Left hindlimb (tissue), 1 donor: ENCODE results near the gene MRPS24.
"Not testable (repeated sequence)": the region's sequence is repeated elsewhere in the genome, so short reads cannot be mapped to it uniquely, and the experiment has no call there.

ENCODE experiments used
- DNase-seq: peaks from one replicate; pipeline ENCODE4 v3.0.0-alpha.2; 2018

Gene MRPS24

DNA sequence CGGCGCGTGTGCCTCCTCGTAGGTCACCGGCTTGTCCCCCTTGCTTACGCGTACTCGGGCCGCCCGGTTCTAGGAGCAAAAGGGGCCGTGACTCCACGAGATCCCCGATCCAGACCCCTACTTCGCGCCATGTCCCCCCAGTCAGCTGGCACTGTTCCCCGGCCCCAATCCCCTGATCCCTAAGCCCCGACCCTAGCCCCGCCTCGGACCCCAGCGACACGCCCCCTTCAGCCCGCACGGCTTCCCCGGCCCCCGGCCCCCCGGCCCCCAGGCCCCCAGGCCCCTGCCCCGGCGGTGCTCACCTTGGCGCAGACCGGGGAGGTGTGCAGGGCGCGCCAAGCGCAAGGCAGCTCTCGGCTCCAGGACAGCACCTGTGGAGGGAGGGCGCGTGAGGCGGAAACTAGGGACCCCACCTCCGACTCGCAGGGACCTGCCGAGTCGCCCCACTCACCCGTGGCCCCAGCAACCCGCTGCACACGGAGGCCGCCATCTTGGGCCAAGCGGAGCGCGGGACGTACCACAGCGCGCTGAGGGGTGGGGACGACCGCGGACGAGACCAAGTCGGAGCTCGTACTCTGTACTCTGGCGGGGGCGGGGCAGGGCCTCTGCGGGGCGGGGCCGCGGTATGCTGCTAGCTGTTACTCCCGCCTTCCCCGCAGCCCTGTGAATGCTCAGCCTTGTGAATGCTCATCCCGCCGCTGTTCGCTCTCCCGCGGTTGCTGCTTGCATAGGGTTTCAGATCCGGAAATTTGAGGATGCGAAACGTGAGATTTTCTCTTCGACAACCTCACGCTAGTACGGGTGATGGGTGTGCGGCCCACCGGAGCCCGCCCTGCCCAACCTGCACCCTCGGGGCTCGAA, at the start of gene MRPS24:
MRPS24 (minus strand) TSS at position 512 of the 861 bp plus-strand sequence; CDS start at position 490, 22 bp downstream.
- peak; percentile 96 for DNase-seq

DNA sequence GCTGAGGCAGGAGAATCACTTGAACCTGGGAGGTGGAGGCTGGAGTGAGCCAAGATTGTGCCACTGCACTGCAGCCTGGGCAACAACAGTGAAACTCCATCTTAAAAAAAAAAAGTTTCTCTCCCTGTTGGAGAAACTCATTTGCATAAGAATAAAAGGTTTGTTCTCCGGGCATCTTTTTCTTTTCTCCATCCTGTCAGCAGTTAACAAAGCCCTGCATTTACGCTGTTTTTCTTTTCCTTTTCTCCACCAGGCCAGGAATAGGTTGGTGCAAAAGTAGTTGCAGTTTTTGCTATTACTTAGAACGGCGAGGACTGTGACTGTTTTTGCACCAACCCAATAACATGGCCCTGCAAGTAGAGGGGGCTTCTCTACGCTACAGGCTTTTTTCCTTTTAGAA, 46.6 kb upstream of the MRPS24 start:
- no peak for DNase-seq

DNA sequence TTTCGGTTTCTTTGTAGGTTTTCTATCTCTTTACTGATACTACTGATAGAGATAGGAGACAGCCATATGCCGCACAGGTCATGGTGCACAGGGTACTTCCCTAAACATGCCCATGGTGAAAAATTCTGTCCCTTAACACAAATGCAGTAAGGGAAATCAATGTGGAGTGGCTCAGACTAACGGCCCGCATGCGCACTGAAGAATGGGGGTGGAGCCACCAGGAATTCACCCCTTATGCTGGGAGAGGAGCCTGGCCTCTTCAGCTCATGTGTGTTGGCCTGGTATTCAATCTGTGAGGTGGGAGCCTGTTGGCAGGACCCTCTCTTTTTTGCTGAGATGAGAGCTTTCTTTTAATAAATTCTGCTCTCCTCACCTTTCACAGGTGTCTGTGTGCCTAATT, 45.5 kb upstream of the MRPS24 start:
- no peak for DNase-seq

DNA sequence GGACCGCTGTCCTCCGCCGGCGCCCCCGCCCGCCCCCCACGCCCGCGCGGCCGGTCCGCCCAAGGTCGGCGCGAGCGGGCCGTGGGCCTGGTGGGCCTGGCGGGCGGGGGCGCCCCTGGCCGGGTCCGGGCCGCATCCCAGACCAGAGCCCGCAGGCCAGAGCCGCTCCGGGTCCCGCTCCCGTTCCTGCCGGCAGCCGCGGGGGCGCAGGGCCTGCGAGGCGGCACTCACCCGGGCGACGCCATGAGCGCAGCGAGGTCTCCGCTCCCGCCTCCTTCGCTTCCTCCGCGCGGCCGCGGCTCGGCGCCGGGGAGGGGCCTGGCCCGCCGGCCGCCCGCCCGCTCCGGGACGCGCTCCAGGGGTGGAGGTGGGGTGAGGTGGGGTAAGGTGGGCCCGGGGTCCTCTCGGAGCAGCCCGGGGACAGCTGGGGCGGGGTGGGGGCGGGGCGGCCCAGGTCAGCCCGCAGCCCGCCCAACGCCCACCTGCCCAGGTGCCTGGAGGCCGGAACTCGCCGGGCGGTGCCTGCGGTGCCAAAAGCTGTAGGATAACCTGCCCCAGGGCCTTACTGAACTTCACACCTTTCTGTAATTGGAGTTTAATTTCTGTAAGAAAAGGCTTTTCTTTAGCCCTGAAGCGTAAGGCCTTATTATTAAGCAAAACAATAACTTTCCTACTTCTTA, 37.2 kb upstream of the MRPS24 start, which contains the start of gene URGCP:
URGCP (minus strand) TSS at position 266 of the 680 bp plus-strand sequence; CDS start at position 245, 21 bp downstream.
- DNase-seq = peak; percentile 64

DNA sequence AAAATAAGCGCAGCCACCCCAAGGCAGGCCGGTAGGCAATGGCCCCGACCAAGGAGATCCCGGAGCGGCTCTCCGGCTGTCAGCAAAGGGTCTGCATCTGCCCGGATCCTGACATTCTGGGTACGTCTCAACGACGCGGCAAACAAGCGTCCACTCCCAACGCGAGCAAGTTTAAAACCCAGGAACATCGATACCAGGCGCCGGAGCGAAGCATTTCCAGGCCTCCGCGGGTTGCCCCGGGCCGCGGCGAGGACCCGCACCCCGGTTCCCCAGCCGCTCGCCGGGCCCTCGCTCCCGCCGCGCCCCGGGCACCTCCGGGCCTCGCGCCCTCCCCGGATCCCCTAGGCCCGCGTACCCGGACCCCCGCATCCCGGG, 36.6 kb upstream of the MRPS24 start:
- peak; percentile 47 for DNase-seq

DNA sequence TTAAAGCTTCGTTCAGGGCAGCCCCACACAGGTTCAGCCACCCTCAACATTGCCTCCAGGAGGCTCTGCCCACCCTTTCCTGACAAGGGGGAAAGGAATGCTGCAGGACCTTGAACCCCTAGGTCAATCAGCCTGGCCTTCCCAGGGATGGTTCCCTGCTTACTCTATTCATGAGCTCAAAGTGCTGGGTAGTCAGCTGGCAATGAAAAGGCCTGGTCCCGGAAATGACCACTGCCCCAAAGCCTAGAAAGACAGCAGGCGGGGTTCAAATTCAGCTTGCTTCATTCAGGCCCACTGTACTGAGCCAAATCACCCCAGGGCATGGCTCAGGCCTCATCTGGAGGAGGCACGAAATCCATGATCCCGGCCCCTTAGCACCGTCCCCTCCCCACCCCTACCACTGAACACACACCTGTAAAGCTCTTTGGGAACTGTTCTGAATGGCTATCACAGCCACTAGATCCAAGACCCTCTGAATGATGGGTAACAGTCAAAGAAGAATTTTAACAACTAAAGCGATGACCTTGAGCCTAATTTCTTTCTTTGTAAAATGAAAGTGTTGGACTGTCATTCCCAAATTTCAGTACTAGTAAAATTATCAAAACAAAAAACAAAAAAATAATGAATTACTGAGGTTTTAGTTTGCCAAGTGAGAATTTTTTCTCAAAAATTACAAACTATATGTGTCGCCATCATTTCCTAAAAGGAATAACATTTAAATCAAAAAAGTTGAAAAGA, 36.1 kb upstream of the MRPS24 start:
- DNase-seq = no peak

DNA sequence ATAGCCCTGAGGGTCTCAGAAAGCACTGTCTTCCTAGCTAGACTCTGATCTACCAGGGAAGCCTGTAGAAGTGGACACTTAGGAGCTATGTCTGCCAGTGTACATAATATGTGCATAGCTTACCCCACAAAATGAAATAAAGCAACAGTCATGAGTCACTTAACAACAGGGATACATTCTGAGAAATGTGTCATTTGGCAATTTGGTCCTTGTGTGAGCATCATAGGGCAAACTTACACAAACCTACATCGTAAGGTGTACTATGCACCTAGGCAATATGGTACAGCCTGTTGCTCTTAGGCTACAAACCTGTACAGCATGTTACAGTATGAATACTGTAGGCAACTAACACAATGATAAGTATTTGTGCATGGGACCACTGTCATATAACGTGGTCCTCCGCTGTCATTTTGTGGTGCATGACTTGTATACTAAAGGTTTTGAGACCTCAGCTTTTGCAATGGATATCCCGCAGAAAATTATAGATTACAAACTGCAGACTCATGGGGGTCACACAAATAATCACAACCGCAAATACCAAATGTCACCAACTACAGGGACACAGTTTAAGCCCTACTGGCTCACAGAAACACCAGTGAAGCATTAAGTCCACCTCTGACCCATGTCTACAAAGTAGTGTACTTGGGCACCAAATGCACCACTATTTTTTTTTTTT, 35.4 kb upstream of the MRPS24 start:
- DNase-seq = no peak

DNA sequence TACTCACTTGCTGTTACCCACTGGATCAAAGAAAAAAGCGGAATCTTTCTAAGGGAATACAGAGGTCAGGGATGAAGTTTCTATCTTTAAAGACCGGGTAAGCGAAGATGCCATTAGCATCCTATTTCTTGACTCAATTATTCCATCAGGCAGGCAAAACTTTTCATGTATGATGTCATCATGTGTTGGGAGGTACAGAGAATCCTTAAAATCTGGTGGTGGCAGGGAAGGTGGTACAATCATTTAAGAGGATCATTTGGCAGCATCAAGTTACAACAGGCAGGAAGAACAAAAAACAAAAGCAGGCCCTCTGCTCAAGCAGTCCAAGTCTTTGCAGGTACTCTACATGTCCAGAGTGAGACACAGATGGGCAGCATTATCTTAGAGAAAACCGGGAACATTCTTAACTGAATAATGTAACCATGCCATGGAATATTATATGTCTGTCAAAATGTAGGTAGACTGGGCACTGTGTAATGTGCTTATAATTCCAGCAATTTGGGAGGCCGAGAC, 33.3 kb upstream of the MRPS24 start:
- no peak for DNase-seq

DNA sequence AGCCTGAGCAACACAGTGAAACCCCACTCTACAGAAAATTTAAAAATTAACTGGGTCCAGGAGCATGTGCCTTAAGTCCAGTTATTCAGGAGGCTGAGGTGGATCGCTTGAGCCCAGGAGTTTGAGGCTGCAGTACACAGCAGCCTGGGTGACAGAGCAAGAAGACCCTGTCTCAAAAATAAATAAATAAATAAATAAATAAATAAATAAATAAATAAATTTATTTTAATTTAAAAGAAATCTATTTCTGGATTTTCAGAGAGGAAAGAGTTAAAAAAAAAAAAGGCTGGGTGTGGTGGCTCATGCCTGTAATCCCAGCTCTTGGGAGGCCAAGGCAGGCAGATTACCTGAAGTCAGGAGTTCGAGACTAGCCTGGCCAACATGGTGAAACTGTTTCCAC, 29.3 kb upstream of the MRPS24 start:
- DNase-seq = not testable (repeated sequence)

DNA sequence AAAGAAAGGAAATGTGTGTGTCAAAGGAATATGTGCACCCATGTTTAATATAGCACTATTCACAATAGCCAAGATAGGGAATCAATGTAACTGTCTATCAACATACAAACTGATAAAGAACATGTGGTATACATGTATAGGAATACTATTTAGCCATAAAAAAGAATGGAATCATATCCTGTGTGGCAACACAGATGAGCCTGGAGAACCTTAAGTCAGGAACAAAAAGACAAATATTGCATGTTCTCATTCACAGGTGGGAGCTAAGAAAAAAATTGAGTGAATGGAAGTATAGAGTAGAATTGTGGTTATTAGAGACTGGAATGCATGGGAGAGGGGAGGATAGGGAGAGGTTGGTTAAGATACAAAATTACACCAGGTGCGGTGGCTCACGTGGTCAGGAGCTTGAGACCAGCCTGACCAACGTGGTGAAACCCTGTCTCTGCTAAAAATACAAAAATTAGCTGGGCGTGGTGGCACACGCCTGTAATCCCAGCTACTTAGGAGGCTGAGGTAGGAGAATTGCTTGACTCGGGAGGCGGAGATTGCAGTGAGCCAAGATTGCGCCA, 26.6 kb upstream of the MRPS24 start:
- no peak for DNase-seq

DNA sequence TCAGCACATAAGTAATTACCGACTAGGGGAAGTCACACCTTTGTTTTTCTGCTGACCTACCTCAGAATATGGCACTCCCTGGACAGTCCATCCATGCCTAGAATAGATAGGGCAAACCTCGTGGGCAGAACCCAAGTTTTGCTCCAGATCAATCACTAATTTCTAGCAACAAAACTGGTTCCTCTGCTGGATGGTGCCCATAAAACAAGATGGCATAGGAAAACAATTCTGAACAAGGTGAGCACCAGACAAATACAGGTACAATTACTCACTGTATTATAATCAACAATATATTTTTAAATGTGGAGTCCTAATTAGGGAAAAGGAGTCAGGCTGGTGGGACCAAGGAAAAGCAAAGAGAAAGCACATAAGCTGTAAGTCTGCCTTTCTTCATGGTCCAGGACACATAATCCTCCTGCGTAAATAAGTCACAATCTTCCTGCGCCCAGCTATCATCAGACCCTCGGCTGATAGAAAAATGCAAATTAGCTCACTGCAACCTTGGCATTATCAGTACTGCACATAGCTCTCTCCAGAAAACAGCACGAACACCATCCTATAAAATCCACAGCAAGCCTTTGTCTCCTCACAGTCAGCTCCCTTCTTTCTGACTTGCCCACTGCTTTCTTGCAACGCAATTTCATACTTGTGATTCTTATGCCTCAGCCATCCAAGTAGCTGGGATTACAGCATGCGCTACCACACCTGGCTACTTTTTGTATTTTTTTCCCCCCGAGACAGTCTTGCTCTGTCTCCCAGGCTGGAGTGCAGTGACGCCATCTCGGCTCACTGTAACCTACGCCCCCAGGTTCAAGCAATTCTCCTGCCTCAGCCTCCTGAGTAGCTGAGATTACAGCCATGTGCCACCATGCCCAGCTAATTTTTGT, 22.0 kb upstream of the MRPS24 start:
- DNase-seq = no peak

DNA sequence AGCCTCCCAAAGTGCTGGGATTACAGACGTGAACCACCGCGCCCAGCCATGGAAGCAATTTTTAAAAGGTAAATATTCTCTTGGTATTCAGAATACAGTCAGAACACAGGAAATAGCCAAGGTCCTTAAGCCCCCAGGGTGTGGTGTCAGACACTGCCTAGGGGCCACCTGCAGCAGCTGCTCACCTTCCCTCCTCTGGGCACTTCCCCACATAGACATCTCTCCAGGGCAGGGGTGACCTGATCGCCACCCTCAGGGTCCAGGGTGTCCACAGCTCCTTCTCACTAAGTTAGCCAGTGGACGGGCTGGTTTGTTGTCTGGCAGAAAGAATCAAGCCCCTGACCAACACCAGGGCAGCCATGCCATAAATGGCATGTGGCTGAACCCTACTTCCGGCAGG, 21.2 kb upstream of the MRPS24 start:
- no peak for DNase-seq

DNA sequence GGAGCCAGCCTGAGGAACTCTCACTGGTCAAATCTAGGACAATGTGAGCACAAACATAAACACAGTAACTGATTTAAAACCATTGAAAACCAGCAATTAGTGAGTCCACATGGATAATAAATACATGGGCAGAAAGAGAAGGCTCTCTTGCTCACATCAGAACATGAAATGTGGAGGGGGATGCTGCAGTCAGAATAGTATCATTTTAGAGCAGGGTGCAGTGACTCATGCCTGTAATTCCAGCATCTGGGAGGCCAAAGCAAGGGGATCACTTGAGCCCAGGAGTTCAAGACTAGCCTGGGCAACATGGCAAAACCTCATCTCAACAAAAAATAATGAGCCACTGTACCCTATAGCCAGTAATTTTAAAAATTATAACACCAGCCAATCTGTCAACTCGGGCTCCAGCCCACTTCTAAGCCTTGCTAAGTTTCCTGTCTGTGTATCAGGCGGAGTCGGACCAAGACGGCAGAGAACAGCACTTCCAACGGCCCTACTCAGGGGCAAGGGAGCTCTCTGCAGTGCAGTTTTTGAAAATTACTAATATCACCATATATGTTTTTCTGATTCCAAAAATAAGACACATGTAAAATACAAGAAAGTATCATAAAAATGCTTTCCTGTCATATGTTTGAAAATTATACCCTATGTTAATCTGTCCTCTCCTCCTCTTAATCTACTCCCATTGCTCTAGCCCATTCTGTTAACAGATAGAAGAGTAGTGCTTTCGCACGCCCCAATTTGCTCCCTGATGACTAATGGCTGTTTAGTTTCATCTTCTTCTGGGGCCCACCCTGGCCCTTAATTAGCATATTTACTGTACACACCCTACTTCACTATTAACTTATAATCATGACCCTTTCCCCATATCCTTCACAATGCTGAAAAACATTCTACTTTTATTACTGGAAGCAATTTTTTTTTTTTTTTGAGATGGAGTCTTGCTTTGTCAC, 20.0 kb upstream of the MRPS24 start:
- DNase-seq = no peak

DNA sequence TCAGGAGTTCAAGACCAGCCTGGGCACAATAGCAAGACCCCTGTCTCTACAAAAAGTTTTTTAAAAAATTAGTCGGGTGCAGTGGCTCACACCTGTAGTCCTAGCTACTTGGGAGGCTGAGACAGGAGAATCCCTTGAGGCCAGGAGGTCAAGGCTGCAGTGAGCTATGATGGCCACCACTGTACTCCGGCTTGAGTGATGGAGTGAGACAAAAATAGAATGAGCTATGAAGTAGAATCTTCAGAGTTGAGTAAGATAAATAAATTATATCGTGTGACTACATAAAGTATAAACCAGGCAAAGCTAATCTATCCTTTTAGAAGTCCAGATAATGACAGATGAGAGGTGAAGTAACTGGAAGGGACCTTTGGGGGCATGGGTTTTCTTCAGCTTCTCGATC, 15.3 kb upstream of the MRPS24 start:
- no peak for DNase-seq

DNA sequence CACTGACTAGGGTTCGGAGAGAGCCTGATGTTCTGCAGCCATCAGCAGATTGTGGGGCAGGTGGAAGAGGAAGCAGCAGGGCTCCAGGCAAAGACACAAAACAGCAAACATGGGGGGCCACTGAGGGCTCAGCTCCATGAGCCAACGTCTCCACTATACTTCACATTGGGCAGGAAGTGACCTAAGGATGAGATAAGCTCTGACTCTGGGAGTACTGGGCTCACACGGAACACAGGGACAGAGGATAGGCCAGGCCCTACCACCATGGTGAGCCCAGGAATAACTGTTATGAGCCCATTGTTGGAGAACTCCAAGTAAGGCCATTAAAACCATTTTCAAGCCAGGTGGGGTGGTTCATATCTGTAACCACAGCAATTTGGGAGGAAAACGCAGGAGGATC, 14.9 kb upstream of the MRPS24 start:
- DNase-seq = no peak

DNA sequence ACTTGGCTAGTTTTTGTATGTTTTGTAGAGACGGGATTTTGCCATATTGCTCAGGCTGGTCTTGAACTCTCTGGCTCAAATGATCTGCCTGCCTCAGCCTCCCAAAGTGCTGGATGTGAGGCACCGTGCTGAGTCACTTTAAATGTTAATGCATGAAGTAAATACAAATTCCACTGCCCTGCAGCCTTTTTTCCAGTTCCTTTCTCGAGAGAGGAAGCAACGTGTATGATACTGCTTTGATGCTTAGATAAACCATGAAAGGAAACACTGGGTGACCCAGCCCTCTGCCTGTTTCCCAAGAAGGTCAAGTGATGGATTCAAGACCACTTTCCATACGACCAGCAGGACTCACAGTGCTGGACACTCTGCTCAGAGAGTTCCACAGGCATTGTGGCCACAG, 11.3 kb upstream of the MRPS24 start:
- DNase-seq = no peak

DNA sequence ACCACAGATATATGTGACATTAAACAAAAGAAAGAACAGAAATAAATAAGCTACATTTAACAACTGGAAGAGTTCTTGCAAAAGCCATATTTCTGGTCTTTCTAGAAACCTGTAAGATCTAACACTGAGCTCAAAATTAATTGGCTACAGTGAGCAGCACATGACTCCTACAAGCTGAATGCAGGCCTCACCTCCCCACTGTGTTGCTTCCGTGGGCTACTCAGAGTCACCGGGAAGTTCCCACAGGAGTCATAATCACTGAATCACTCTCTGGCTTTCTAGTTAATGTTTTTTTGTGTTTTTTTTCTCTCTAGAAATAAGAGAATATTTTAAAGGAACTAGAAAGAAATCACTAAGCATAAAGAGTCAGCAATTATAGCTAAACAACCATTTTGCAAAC, 10.2 kb upstream of the MRPS24 start:
- no peak for DNase-seq

DNA sequence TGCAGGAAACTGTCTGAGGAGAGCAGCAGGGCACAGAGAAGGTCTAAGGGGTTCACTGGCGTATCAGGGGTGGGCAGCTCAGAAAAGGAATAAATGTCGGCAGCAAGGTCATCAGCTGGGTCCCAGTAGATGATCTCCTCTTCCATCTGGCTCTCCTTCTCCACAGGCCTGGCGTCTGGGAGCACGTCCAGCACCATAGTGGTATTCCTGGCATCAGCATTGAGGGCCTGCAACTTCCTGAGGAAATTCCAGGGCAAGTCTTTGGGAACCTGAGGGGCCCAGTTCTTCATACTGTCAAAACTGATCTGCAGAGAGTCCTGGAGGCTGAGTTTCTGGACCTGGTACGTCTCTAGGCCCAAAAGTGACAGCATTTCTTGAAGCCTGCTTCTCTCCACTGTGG, 9.6 kb upstream of the MRPS24 start:
- DNase-seq = no peak

DNA sequence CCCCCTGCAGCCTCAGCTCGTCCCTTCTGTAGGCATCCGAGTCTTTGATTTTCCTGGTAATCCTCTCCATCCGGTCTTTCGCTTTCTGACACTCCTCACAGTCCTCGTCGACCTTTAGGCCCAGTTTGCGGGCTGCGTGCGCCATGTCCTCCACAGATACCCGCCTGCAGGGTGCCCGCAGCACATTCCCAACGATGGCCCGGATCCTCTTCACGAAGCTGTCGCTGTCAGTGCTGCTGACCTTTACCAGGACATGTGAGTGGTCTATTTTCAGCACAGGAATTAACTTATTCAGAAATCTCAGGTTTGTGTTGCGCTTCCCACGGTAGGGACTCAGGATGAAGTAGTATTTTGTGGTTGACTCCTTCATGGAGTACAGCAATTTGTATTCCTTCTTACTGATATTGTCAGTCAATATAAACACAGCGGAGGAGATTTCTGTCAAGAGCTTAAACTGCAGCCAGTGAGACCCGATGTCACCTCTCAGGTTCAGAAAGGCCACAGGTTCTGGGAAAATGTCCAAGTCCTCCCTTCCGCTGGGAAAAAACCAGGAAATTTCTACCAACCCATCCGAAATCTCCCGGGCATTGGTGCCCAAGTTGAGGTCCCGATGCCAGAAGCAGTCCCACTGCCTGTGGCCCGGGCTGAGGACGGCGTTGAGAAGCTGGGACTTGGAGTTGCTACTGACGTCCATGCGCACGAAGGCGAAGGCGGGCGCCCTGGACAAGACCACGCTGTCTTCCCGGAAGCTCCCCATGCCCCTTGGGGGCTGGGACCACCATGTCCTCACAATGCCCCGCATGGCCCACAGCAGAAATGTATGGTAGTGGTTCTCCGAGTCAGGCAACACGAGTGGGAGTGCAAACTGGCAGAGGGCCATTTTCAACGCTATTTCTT, 8.9 kb upstream of the MRPS24 start:
- DNase-seq = no peak
